ENCODE results near the gene BICRAL. TPM values are rescaled to one million over a fixed set of nuclear protein-coding genes. Genes with fewer than 3 reads are reported as not detected.

The BICRAL gene
- total and polyA plus RNA-seq, 4 donors = 1.7 to 6.8 (median 3.9) TPM

- peaks cover 1 to 39% (median 11%) of the 10 kb centered on the region in 4 donors for H3K4me1 ChIP-seq (ENCODE audit: control insufficient read depth in 4 of 4, insufficient read depth in 4 of 4, low read length in 3 of 4)
- H3K9me3 ChIP-seq (ENCODE audit: control insufficient read depth in 4 of 4, low read length in 3 of 4) = no peaks in the 10 kb centered on the region
Observed at GRCh38 chr6:42784717-42785498, 3.1 kb downstream of the BICRAL start.

DNA sequence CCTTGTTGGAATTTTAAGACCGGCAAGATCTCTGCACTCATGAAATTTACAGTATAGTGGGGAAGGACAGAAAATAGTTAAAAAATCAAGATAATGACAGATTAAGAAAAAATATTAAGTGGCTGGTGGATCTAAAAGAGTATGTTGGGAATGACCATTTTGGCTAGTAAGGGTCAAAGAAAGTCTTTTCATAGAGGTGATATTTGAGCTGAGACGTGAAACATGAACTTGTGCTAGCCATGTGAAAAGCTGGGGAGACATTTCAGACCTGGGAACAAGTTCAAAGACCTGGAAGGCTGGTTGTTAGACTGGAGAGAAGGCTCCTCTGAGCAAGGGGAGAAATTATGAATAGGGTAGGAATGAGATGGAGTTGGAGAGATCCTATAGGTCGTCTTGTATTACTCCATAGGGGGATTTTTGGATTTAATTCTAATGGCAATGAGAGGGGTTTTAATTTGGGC, 4.7 kb downstream of the BICRAL start:
- Histone ChIP-seq H3K36me3 (ENCODE audit: control insufficient read depth in 4 of 4, insufficient read depth in 3 of 4, low read depth in 1 of 4, low read length in 3 of 4) (no peaks in the 10 kb centered on the region), H3K27me3 (ENCODE audit: control insufficient read depth in 4 of 4, insufficient read depth in 4 of 4, low read length in 3 of 4) (no peaks in the 10 kb centered on the region), H3K4me3 (ENCODE audit: low read depth in 1 of 3, low read length in 3 of 3) (no peak overlapping the region), H3K4me1 (ENCODE audit: control insufficient read depth in 4 of 4, insufficient read depth in 4 of 4, low read length in 3 of 4) (peaks cover 3 to 35% (median 11%) of the 10 kb centered on the region in 4 donors), H3K9ac (ENCODE audit: low read depth in 1 of 2, low read length in 2 of 2) (no peak overlapping the region), H3K27ac (ENCODE audit: low read depth in 1 of 2, low read length in 2 of 2) (no peak overlapping the region), H3K9me3 (ENCODE audit: control insufficient read depth in 4 of 4, low read length in 3 of 4) (no peaks in the 10 kb centered on the region)
- DNase-seq (ENCODE audit: low spot score) = no peak
- 87% methylated on average over 3 of the region's 3 CpGs for WGBS
- TF ChIP-seq ZBTB33 (IDR thresholded peaks at IDR 0.05) = no peak
- no peak for TF ChIP-seq FOXA1 (IDR thresholded peaks at IDR 0.05)
- TF ChIP-seq TAF1 (conservative IDR thresholded peaks at IDR 0.05) = no peak
- no peak for TF ChIP-seq CTCF (IDR thresholded peaks at IDR 0.05; ENCODE audit: low read depth, low read length, missing input control)
- no peak for TF ChIP-seq NR2F2 (IDR thresholded peaks at IDR 0.05)
- no peak for TF ChIP-seq GABPA (IDR thresholded peaks at IDR 0.05 in 1 of 2, conservative IDR thresholded peaks at IDR 0.05 in 1 of 2)
- TF ChIP-seq RXRA (IDR thresholded peaks at IDR 0.05) = no peak
- TF ChIP-seq, protein P1, sequence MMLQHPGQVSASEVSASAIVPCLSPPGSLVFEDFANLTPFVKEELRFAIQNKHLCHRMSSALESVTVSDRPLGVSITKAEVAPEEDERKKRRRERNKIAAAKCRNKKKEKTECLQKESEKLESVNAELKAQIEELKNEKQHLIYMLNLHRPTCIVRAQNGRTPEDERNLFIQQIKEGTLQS (IDR thresholded peaks at IDR 0.05) = no peak
- no peak for TF ChIP-seq YY1 (IDR thresholded peaks at IDR 0.05)
- TF ChIP-seq, protein P2, sequence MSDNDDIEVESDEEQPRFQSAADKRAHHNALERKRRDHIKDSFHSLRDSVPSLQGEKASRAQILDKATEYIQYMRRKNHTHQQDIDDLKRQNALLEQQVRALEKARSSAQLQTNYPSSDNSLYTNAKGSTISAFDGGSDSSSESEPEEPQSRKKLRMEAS (IDR thresholded peaks at IDR 0.05) = no peak
- no peak for TF ChIP-seq EGR1 (IDR thresholded peaks at IDR 0.05; ENCODE audit: low read depth in 2 of 2)
- no peak for TF ChIP-seq FOXA2 (IDR thresholded peaks at IDR 0.05)

More at GRCh38 chr6:42784717-42785498, 3.1 kb downstream of the BICRAL start:
- Histone ChIP-seq H3K9ac (ENCODE audit: low read depth in 1 of 2, low read length in 2 of 2) (peak overlapping the region; percentile 45 to 99), H3K36me3 (ENCODE audit: control insufficient read depth in 4 of 4, insufficient read depth in 3 of 4, low read depth in 1 of 4, low read length in 3 of 4) (no peaks in the 10 kb centered on the region), H3K27ac (ENCODE audit: low read depth in 1 of 2, low read length in 2 of 2) (peak overlapping the region; percentile 99 to 100), H3K27me3 (ENCODE audit: control insufficient read depth in 4 of 4, insufficient read depth in 4 of 4, low read length in 3 of 4) (no peaks in the 10 kb centered on the region), H3K4me3 (ENCODE audit: low read depth in 1 of 3, low read length in 3 of 3) (peak overlapping the region; percentile 81 to 97 (median 97))
- no peak for TF ChIP-seq RXRA (IDR thresholded peaks at IDR 0.05)
- no peak for TF ChIP-seq GABPA (IDR thresholded peaks at IDR 0.05 in 1 of 2, conservative IDR thresholded peaks at IDR 0.05 in 1 of 2)
- TF ChIP-seq SP1 (IDR thresholded peaks at IDR 0.05) = no peak
- no peak for TF ChIP-seq HNF4A (conservative IDR thresholded peaks at IDR 0.05)
- no peak for TF ChIP-seq YY1 (IDR thresholded peaks at IDR 0.05)
- TF ChIP-seq, protein P2 (IDR thresholded peaks at IDR 0.05) = no peak
- no peak for TF ChIP-seq REST (IDR thresholded peaks at IDR 0.05)
- no peak for TF ChIP-seq EGR1 (IDR thresholded peaks at IDR 0.05; ENCODE audit: low read depth in 2 of 2)
- no peak for TF ChIP-seq TAF1 (conservative IDR thresholded peaks at IDR 0.05)
- TF ChIP-seq FOXA2 (IDR thresholded peaks at IDR 0.05) = no peak
- TF ChIP-seq FOXA1 (IDR thresholded peaks at IDR 0.05) = no peak
- DNase-seq (ENCODE audit: low spot score) = no peak
- WGBS = 78% methylated on average over 12 of the region's 12 CpGs
